ENCODE measurements around the gene CIDEA. TPM values are rescaled to one million over a fixed set of nuclear protein-coding genes. Genes with fewer than 3 reads are reported as not detected.

Gene CIDEA
- total and polyA plus RNA-seq, 9 of the 15 experiments (the other 6 are each of a cell fraction or from before 2014, with no cell fraction given), result not detected

DNA sequence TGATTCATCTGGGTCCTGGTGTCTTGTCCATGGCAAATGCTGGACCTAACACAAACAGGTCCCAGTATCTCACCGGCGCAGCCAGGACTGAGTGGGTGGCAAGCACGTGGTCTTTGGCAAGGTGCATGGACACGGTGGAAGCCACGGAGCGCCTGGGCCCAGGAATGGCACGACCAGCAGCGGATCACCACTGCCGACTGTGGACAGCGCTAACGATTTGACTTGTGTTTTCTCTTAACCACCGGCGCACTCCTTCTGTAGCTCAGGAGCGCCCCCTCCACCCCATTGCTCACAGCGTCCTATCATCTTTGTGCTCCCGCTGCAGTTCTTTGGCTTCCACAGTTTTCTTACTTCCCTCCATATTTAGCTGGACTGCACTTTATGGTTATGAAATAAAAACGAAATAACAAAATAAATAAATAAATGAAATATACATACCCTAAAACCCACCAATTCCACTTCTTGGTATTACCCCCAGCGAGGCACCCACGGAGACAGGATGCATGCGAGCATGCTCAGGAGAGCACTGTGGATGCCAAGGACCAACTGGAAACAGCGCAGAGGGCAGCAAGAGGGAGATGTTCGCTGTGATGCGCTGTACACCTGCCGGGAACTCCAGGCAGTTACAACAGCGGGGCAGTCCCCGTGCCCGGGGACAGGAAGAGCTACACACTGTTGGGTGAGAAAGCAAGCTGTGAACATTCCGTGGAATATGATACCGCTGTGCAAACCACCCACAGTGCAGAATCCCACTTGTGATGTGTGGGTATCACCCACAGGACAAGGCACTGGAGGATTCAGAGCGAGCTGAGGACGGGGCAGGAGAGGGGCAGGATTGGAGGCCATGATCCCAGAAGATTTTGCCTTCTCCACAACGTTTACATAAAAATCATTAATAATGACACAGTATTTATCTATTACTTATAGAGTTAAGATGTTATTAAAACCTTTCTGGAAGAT lies 7.0 kb upstream of the CIDEA start (continued):
- TF ChIP-seq, protein P1, sequence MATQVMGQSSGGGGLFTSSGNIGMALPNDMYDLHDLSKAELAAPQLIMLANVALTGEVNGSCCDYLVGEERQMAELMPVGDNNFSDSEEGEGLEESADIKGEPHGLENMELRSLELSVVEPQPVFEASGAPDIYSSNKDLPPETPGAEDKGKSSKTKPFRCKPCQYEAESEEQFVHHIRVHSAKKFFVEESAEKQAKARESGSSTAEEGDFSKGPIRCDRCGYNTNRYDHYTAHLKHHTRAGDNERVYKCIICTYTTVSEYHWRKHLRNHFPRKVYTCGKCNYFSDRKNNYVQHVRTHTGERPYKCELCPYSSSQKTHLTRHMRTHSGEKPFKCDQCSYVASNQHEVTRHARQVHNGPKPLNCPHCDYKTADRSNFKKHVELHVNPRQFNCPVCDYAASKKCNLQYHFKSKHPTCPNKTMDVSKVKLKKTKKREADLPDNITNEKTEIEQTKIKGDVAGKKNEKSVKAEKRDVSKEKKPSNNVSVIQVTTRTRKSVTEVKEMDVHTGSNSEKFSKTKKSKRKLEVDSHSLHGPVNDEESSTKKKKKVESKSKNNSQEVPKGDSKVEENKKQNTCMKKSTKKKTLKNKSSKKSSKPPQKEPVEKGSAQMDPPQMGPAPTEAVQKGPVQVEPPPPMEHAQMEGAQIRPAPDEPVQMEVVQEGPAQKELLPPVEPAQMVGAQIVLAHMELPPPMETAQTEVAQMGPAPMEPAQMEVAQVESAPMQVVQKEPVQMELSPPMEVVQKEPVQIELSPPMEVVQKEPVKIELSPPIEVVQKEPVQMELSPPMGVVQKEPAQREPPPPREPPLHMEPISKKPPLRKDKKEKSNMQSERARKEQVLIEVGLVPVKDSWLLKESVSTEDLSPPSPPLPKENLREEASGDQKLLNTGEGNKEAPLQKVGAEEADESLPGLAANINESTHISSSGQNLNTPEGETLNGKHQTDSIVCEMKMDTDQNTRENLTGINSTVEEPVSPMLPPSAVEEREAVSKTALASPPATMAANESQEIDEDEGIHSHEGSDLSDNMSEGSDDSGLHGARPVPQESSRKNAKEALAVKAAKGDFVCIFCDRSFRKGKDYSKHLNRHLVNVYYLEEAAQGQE (IDR thresholded peaks at IDR 0.05; ENCODE audit: borderline replicate concordance), result peak; percentile 80
- TF ChIP-seq, protein P1 (CRISPR knock-in tag; IDR thresholded peaks at IDR 0.05; ENCODE audit: low read depth), result no peak
- TF ChIP-seq, protein P2, sequence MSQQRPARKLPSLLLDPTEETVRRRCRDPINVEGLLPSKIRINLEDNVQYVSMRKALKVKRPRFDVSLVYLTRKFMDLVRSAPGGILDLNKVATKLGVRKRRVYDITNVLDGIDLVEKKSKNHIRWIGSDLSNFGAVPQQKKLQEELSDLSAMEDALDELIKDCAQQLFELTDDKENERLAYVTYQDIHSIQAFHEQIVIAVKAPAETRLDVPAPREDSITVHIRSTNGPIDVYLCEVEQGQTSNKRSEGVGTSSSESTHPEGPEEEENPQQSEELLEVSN (IDR thresholded peaks at IDR 0.05; ENCODE audit: borderline replicate concordance in 1 of 2, extremely low read depth in 1 of 2, insufficient read depth in 1 of 2, insufficient read length in 1 of 2, low read depth in 1 of 2, low read length in 1 of 2, poor library complexity in 1 of 2, severe bottlenecking in 1 of 2), result peak in 1 of 2 experiments; percentile 19
- TF ChIP-seq TEAD4 (IDR thresholded peaks at IDR 0.05; ENCODE audit: low read length) (no peak), TEAD4 (CRISPR knock-in tag; IDR thresholded peaks at IDR 0.05; ENCODE audit: borderline replicate concordance) (no peak), EZH2 (IDR thresholded peaks at IDR 0.05; ENCODE audit: borderline replicate concordance, low read depth, low read length) (peak; percentile 84; the same call in 1 of the 2 replicates), BDP1 (IDR thresholded peaks at IDR 0.05; ENCODE audit: insufficient read depth, insufficient read length) (no peak)

All from K562 (cell line).